Stimulated activated naive B cell treated with anti-CD40 and anti-IgM and Interleukin-4, amounts not matched to agents 10 μg/mL and 1 μg/mL and 100 μg/mL, for 72 hours (primary cell): ENCODE data around the gene TNFRSF18.
"Not testable (repeated sequence)": the region's sequence is repeated elsewhere in the genome, so short reads cannot be mapped to it uniquely, and the experiment has no call there.

Experiments used
- ATAC-seq, 2 donors: fragments of 150-1000 bp; cut with Tn5 transposase; replicated peaks; 2 replicates each; pipeline ENCODE4 v1.10.0; 2021; ENCODE audit warnings: moderate library complexity in 1 of 2
- DNase-seq: peaks from one replicate; pipeline ENCODE4 v3.0.0; 2021
- H3K27ac Mint-ChIP-seq: one replicate; pipeline ENCODE4 v1.8.0; 2022; ENCODE audit warnings: mild to moderate bottlenecking, mixed read lengths
- H3K27me3 Mint-ChIP-seq, 2 donors: one replicate each; pipeline ENCODE4 v1.8.0; 2022; ENCODE audit warnings: mixed read lengths in 2 of 2
- H3K36me3 Mint-ChIP-seq, 2 donors: one replicate each; pipeline ENCODE4 v1.8.0; 2022; ENCODE audit warnings: mixed read lengths in 2 of 2, mild to moderate bottlenecking in 1 of 2
- H3K4me1 Mint-ChIP-seq, 2 donors: one replicate each; pipeline ENCODE4 v1.8.0; 2022; ENCODE audit warnings: mixed read lengths in 2 of 2, mild to moderate bottlenecking in 1 of 2
- H3K4me3 Mint-ChIP-seq, 2 donors: one replicate each; pipeline ENCODE4 v1.8.0; 2022; ENCODE audit warnings: mild to moderate bottlenecking in 2 of 2, mixed read lengths in 2 of 2, moderate library complexity in 1 of 2
- H3K9me3 Mint-ChIP-seq, 2 donors: one replicate each; pipeline ENCODE4 v1.8.0; 2022; ENCODE audit warnings: mixed read lengths in 2 of 2, mild to moderate bottlenecking in 1 of 2

The TNFRSF18 gene

GRCh38 chr1:1206376-1206965 is at the start of gene TNFRSF18:
TSS of gene TNFRSF18 (minus strand) at chr1:1206592. CDS start at chr1:1206571, 21 bp downstream.
- peaks cover 38 to 81% of the 10 kb centered on the region in 2 donors for H3K4me1 Mint-ChIP-seq
- peaks cover 9 to 28% of the 10 kb centered on the region in 2 donors for H3K36me3 Mint-ChIP-seq
- DNase-seq, result peak; percentile 67
- peak; percentile 42 to 44 for ATAC-seq
- peak within 1 kb of the TSS; percentile 87 to 89 for H3K4me3 Mint-ChIP-seq
- no peaks in the 10 kb centered on the region for H3K9me3 Mint-ChIP-seq
- H3K27ac Mint-ChIP-seq, result peak within 1 kb of the TSS; percentile 90
- H3K27me3 Mint-ChIP-seq, result no peaks in the 10 kb centered on the region

- no peak for DNase-seq
- Mint-ChIP-seq H3K4me1 (peaks cover 19 to 32% of the 10 kb centered on the region in 2 donors), H3K27ac (no peak overlapping the region), H3K36me3 (peaks cover 45 to 58% of the 10 kb centered on the region in 2 donors), H3K9me3 (no peaks in the 10 kb centered on the region), H3K4me3 (no peak overlapping the region), H3K27me3 (no peaks in the 10 kb centered on the region)
- ATAC-seq, result no peak
These were observed 49.2 kb upstream of the TNFRSF18 start for GRCh38 chr1:1255611-1256010.

- H3K9me3 Mint-ChIP-seq, result no peaks in the 10 kb centered on the region
- H3K36me3 Mint-ChIP-seq, result peaks cover 45 to 55% of the 10 kb centered on the region in 2 donors
- no peak overlapping the region for H3K27ac Mint-ChIP-seq
- DNase-seq (no peak), ATAC-seq (no peak)
- H3K4me1 Mint-ChIP-seq, result peaks cover 15 to 32% of the 10 kb centered on the region in 2 donors
- no peak overlapping the region for H3K4me3 Mint-ChIP-seq
- H3K27me3 Mint-ChIP-seq, result no peaks in the 10 kb centered on the region
These were observed 48.7 kb upstream of the TNFRSF18 start for GRCh38 chr1:1255078-1255477.

- peak overlapping the region; percentile 42 for H3K27ac Mint-ChIP-seq
- peaks cover 40 to 50% of the 10 kb centered on the region in 2 donors for H3K36me3 Mint-ChIP-seq
- H3K4me3 Mint-ChIP-seq, result no peak overlapping the region
- ATAC-seq, result no peak
- DNase-seq, result no peak
- no peaks in the 10 kb centered on the region for H3K27me3 Mint-ChIP-seq
- no peaks in the 10 kb centered on the region for H3K9me3 Mint-ChIP-seq
- H3K4me1 Mint-ChIP-seq, result peaks cover 14 to 32% of the 10 kb centered on the region in 2 donors
These were observed 48.2 kb upstream of the TNFRSF18 start for GRCh38 chr1:1254667-1254998.

- H3K27ac Mint-ChIP-seq, result no peak overlapping the region
- peaks cover 37 to 45% of the 10 kb centered on the region in 2 donors for H3K36me3 Mint-ChIP-seq
- H3K9me3 Mint-ChIP-seq, result no peaks in the 10 kb centered on the region
- ATAC-seq (no peak), DNase-seq (no peak)
- H3K4me1 Mint-ChIP-seq, result peaks cover 14 to 31% of the 10 kb centered on the region in 2 donors
- no peaks in the 10 kb centered on the region for H3K27me3 Mint-ChIP-seq
- H3K4me3 Mint-ChIP-seq, result no peak overlapping the region
These were observed 47.7 kb upstream of the TNFRSF18 start for GRCh38 chr1:1253972-1254666.

- Mint-ChIP-seq H3K9me3 (no peaks in the 10 kb centered on the region), H3K27ac (peak overlapping the region; percentile 21), H3K36me3 (peaks cover 32 to 40% of the 10 kb centered on the region in 2 donors), H3K4me3 (no peak overlapping the region), H3K4me1 (peaks cover 13 to 26% of the 10 kb centered on the region in 2 donors), H3K27me3 (no peaks in the 10 kb centered on the region)
- ATAC-seq (no peak), DNase-seq (no peak)
These were observed 46.9 kb upstream of the TNFRSF18 start for GRCh38 chr1:1253314-1253713.

GRCh38 chr1:1250786-1251284 is 44.4 kb upstream of the TNFRSF18 start:
- Mint-ChIP-seq H3K36me3 (peaks cover 24 to 29% of the 10 kb centered on the region in 2 donors), H3K4me1 (peaks cover 12 to 35% of the 10 kb centered on the region in 2 donors), H3K9me3 (no peaks in the 10 kb centered on the region), H3K27ac (peak overlapping the region; percentile 94), H3K27me3 (no peaks in the 10 kb centered on the region), H3K4me3 (peak overlapping the region; percentile 12 to 59)
- peak; percentile 64 for DNase-seq
- peak; percentile 88 to 89 for ATAC-seq

- not testable (repeated sequence) for H3K27ac Mint-ChIP-seq, H3K4me3 Mint-ChIP-seq, H3K9me3 Mint-ChIP-seq, H3K27me3 Mint-ChIP-seq, DNase-seq, ATAC-seq
- Mint-ChIP-seq H3K36me3 (peaks cover 10 to 15% of the 10 kb centered on the region in 2 donors), H3K4me1 (peaks cover 12 to 35% of the 10 kb centered on the region in 2 donors)
These were observed 41.9 kb upstream of the TNFRSF18 start for GRCh38 chr1:1248009-1248913.

- Mint-ChIP-seq H3K27ac (no peak overlapping the region), H3K36me3 (peaks cover 3 to 7% of the 10 kb centered on the region in 2 donors), H3K9me3 (no peaks in the 10 kb centered on the region), H3K4me1 (peaks cover 9 to 29% of the 10 kb centered on the region in 2 donors), H3K4me3 (no peak overlapping the region), H3K27me3 (no peaks in the 10 kb centered on the region)
- DNase-seq (no peak), ATAC-seq (no peak)
These were observed 41.0 kb upstream of the TNFRSF18 start for GRCh38 chr1:1247341-1247913.

GRCh38 chr1:1246577-1247340 is 40.4 kb upstream of the TNFRSF18 start, which contains the start of gene C1QTNF12:
TSS of gene C1QTNF12 (minus strand) at chr1:1246722. CDS start at chr1:1246690, 32 bp downstream.
- DNase-seq (no peak), ATAC-seq (no peak)
- Mint-ChIP-seq H3K27ac (no peak within 1 kb of the TSS), H3K4me1 (peaks cover 9 to 29% of the 10 kb centered on the region in 2 donors), H3K4me3 (peak within 1 kb of the TSS in 1 of 2 donors; percentile 11), H3K36me3 (peaks cover 1 to 4% of the 10 kb centered on the region in 2 donors), H3K9me3 (no peaks in the 10 kb centered on the region), H3K27me3 (no peaks in the 10 kb centered on the region)

GRCh38 chr1:1245817-1246576 is 39.6 kb upstream of the TNFRSF18 start:
- no peaks in the 10 kb centered on the region for H3K9me3 Mint-ChIP-seq
- H3K4me1 Mint-ChIP-seq, result peaks cover 10 to 25% of the 10 kb centered on the region in 2 donors
- no peak for ATAC-seq
- peaks cover under 1 to 2% of the 10 kb centered on the region in 2 donors for H3K36me3 Mint-ChIP-seq
- no peaks in the 10 kb centered on the region for H3K27me3 Mint-ChIP-seq
- no peak for DNase-seq
- H3K4me3 Mint-ChIP-seq, result no peak overlapping the region
- no peak overlapping the region for H3K27ac Mint-ChIP-seq

GRCh38 chr1:1245178-1245816 is 38.9 kb upstream of the TNFRSF18 start:
- H3K9me3 Mint-ChIP-seq, result no peaks in the 10 kb centered on the region

More at GRCh38 chr1:1245178-1245816, 38.9 kb upstream of the TNFRSF18 start:
- Mint-ChIP-seq H3K4me1 (peaks cover 9 to 18% of the 10 kb centered on the region in 2 donors), H3K27ac (no peak overlapping the region), H3K27me3 (peaks cover 0 to 6% of the 10 kb centered on the region in 2 donors), H3K4me3 (no peak overlapping the region), H3K36me3 (no peaks in the 10 kb centered on the region)
- ATAC-seq, result no peak
- no peak for DNase-seq
